SHP77 treated with DMSO at 0.1 percent for 48 hours (cell line): Measurements from ENCODE around the gene ZHX3.
A peak's percentile ranks its signal among the peaks of the same experiment; 100 is the strongest.

Experiments
- DNase-seq: peaks from one replicate; lab custom pipeline; 2025; lab: John Stamatoyannopoulos, UW

Gene ZHX3

GRCh38 chr20:41150664-41151063 is 166.9 kb downstream of the ZHX3 start:
- no peak for DNase-seq

- no peak for DNase-seq
Measured at GRCh38 chr20:41148942-41149341, 168.6 kb downstream of the ZHX3 start.

DNA sequence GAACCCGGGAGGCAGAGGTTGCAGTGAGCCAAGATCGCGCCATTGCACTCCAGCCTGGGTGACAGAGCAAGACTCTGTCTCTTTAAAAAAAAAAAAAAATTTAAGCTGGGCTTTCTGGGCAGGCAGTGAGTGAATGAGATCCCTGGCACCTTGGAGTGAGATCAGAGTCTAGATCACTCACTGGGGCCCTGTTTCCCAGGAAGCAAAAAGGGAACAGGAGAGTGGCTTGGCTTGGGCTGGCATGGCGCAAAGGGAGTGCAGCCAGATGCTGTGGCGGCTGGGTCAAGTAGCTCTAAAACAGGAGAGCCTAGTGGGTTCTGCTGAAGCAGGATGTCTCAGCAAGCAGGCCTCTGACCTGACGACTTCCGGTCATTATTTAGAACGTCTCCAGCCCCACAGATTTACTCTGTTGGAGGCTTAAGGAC is 169.8 kb downstream of the ZHX3 start:
- no peak for DNase-seq

- DNase-seq, result no peak
Measured at GRCh38 chr20:41145821-41146620, 171.5 kb downstream of the ZHX3 start.

DNA sequence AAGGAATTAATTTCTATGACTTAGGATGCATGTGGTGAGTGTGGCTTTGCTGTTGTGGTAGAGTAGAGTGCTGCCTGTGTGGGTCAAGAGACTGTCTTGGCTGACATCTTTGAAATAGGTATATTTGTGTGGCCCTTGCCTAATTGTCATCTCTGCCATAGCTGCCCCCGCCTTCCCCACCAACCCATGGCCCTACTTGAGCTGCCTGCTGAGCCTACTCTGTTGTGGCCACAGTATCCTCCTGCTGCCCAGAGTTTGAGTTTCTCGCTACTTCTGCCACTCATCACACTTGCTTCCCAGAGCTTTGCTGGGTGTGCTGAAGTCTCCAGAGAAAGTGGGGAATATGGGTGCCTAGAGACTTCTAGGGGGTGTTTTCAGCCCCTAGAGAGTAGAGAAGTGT is 172.2 kb downstream of the ZHX3 start:
- no peak for DNase-seq

DNA sequence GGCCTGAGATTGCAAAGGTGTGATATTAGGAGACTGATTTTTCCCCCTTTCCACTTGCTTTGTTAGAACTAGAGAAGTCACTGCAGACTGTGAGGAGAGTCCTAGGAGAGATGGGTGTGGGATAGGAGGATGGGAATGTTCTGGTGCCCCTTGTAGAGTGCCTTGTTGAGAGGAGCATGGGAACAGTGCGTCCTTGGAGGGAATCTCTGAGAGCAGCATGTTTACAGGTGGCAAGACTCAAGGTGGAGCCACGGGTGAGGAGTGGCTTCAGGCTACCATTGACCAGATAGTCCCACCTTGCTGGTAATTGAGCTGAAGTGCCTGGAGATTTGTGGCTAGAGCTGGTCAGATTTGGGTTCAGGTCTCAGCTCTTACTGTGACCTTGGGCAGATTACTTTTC is 174.2 kb downstream of the ZHX3 start:
- DNase-seq, result no peak

DNA sequence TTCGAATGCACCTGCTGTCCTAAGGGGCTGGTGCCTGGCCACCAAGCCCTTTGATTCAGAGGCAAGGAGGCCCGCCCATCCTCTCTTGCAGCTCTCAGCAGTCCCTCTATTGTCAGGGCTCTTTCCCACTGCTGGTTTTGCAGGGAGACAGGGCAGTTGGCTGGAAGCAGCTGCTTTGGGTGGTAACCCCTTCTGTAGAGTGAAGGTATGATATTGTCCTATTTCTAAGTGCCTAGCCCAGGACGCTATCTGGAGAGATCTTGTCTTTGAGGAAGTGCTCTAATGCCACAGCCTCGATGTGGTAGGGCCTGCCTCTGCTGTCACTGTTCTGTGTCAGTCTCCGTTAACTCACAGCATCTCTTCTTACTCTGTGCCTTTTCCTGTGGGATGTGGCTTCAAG is 174.6 kb downstream of the ZHX3 start:
- DNase-seq, result no peak

- DNase-seq, result no peak
Measured at GRCh38 chr20:41142245-41142644, 175.3 kb downstream of the ZHX3 start.

DNA sequence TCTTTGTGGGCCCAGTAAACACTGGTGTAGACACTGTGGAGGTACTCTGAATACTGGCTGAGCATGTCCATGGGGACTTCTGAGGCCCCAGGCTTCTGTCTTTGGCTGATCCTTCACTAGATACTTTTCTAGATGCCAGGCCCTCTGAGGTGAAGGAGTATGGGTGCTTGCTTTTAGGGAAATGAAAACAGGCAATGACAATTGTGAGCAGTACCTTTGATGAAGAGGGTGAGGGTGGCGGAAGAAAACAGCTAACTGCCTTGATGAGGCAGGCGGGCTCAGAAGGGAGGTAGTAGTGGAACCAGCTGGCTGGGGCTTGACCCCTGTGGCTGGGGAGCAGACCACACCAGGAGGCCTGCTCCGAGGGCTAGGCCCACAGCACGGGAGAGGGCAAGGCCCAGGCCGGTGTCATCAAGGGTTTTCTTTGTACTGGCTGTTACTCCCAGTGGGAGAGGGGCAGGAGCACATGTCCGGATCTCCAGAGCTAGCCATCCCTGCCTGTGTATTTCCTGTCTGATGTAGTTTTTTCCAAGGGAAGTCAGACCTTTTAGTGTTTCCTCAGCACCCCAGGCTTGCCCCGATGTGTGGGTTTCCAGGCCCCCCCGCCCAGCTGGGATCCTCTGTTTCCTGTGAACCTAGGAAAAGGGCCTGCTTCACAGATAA is 176.2 kb downstream of the ZHX3 start:
- DNase-seq, result no peak

DNA sequence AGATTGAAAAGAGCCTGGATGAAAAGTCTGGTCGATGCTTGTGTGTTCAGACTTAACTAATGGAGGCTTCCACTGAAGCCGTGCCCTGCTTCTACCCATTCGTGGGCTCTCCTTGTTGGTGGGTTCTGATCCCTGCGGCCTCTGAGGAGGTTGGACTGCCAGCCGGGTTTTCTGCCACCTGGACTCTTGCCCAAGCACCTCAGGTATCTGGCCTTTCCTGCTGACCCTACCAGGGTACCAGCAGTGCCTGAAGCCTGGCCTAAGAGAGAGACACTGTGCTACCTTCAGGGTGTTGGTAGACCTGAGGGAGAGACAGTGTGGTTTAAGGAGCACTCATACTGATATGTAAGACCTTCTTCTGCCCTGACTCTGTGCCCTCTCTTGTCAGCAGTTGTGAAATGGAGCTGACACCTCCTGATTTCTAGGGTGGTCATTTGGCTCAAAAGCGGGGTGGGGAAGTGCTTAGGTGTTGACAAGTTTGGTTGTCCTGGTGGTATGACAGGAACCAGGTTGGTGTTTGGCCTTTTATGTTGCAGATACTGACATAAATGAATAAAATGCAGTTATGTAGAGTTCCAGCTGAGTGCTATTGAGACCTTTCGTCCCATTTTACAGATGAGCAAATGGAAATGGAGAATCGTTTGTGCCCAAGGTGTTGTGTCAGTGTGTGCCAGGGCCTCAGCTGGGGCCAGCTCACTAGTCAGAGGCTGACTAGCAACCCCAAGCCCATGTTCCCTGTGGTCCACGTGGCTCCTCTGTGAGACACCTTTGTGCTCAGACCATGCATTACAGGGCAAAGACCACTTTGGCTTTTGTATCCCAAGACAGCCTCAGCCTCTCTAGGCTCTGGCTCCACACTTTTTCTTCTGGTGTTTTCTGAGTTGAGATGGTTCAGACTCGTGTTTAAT is 177.1 kb downstream of the ZHX3 start:
- no peak for DNase-seq

DNA sequence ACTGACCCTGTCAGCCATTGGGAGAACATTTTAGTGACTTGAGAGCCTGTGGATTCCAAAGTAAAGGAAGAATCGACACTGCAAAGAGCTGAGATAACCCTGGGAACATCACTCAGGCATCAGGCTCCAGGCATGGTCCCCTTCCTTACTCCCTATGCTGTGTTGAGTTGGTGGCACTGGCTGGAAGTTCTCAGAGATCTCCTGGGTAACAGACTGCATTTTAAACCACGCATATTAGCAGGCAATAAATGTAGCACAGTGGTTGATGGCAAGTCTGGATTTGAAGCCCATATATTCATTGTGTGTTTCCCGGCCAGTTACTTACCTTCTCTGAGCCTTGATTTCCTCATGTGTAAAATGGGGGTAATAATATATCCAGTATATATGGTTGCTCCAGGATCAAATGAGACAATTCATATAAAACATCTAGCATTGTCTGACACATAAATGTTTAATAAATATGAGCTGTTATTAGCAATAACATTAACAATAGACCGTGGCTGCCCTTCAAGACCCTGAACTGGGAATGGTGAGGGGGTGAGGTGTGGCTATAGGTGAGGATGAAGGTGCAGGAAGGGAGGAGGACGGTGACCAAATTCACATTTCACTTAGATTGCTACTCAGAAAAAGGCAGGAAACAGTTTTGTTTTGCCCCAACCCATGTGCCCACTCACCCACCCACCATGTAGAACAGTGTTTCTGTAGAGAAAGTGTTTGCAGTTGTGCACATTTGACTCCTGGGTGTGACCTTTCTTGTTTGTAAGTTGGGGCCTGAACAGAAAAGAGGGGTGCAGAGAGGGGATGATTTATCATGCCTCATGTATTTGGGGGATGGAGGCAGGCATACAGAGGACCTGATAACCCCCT is 178.1 kb downstream of the ZHX3 start:
- DNase-seq, result no peak

DNA sequence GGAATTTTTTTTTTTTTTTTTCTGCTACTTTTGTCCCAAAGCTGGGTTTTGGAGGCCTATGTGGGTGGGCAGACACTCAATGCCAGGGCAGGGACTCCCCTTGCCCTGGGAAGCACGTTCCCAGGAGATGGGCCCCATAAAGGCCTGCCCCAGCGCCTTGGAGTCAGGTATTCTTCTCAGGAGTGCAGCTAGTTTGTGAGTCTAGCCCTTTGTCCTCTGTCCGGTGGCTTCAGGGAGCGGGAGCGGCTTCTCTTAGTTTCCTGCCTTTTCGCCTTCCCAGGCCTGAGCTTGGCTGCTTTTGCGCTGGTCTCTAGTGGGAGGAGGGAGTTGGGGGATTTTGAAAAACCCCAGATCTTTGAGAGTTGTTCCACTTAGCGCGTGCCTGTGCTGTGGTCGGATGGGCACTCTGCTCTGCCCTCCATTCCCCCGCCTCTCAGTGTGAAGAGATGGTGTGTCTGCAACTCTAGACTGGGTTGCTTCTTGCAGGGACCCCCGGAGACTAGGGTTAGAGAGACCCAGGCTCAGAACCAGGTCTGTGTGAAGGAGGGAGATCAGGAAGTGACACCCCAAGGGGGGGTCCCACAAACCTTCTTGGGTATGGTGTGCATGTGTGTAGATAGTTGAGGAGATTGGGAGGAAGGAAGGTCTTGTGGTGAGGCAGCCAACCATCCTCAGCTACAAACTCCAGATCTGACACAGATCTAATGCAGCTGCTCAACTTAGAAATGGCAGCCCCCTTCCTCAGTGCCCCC is 178.9 kb downstream of the ZHX3 start:
- no peak for DNase-seq

GRCh38 chr20:41137614-41138474 is 179.7 kb downstream of the ZHX3 start:
- DNase-seq, result no peak

GRCh38 chr20:41136680-41137613 is 180.6 kb downstream of the ZHX3 start, which contains the start of gene PLCG1:
PLCG1 (plus strand) TSS chr20:41137543; CDS start chr20:41137642, 99 bp downstream.
- peak; percentile 17 for DNase-seq

- no peak for DNase-seq
Measured at GRCh38 chr20:41135888-41136679, 181.4 kb downstream of the ZHX3 start.

DNA sequence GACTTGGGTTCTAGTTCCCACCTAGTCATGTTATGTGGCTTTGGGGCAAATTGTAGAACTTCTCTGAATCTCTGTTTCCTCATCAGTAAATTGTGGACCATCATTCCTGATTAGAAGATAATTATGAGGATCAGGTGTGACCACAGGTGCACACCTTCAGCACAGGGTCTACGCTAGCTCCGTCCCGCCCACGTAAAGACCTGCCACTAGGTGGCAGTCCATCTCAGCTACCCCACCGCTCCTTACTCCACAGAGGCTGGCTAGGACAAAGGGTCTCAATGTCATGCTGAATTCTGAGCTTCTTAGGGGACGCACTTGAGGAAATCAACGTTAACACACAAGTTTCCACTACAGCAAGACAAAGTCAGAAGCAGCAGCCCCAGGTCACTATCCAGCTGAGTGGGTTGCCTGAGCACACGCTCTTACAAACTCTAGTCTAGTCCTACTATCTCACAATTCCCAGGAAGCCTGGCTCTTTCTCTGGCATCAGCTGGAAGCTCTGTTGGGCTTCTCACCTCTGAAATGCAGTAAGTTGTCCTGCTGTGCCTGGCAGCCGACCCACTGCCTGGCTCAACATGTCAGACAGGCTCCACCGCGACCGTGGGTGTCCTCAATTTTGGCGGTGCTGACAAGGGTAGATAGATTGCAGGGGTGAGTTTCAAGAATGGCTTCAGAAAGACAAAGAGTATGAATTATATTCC is 182.2 kb downstream of the ZHX3 start:
- DNase-seq, result no peak
